ENCODE results near the gene PTAR1. TPM values are rescaled to one million over a fixed set of nuclear protein-coding genes. Genes with fewer than 3 reads are reported as not detected.

Gene PTAR1
- total RNA-seq, 1 experiment from 2014 or later, result 22.9 TPM

GRCh38 chr9:69689991-69690538 is 69.7 kb downstream of the PTAR1 start:
- intact Hi-C loops (cut with micrococcal nuclease), result no loop called here
- Histone ChIP-seq H4K20me1 (ENCODE audit: low read length) (no peaks in the 10 kb centered on the region), H3K27ac (ENCODE audit: low read length) (no peak overlapping the region), H3K4me3 (ENCODE audit: low read length) (no peak overlapping the region), H3K27me3 (ENCODE audit: low read length) (no peaks in the 10 kb centered on the region), H3K9me2 (replicated peaks; ENCODE audit: low read length) (no peaks in the 10 kb centered on the region), H3K36me3 (ENCODE audit: low read depth, low read length) (no peaks in the 10 kb centered on the region), H2AFZ (ENCODE audit: low read length) (no peak overlapping the region), H3K9me3 (ENCODE audit: low read length) (no peaks in the 10 kb centered on the region), H3K79me2 (ENCODE audit: low read length) (no peaks in the 10 kb centered on the region), H3K4me2 (ENCODE audit: low read length) (no peak overlapping the region), H3K9ac (ENCODE audit: low read length) (no peak overlapping the region), H3F3A (ENCODE audit: low read length, unreplicated experiment) (no peaks in the 10 kb centered on the region), H3K4me1 (ENCODE audit: insufficient read depth, low read length) (no peaks in the 10 kb centered on the region)
- BruUV-seq (replicated peaks), result no TSS peak
- POLR2A ChIA-PET (ENCODE audit: unreplicated experiment), result no interaction called here
- DNase-seq, result no peak
- TF ChIP-seq CTCF (conservative IDR thresholded peaks at IDR 0.05; ENCODE audit: low read depth, low read length) (no peak), EZH2 (IDR thresholded peaks at IDR 0.05; ENCODE audit: low read length, unreplicated experiment) (no peak), EZH2phosphoT487 (IDR thresholded peaks at IDR 0.05; ENCODE audit: borderline replicate concordance, low read length) (no peak)
- ATAC-seq, result no peak
- CTCF ChIA-PET, result no interaction called here

- Histone ChIP-seq H3K4me1 (ENCODE audit: insufficient read depth, low read length) (no peaks in the 10 kb centered on the region), H3F3A (ENCODE audit: low read length, unreplicated experiment) (no peaks in the 10 kb centered on the region), H3K4me2 (ENCODE audit: low read length) (no peak overlapping the region), H3K79me2 (ENCODE audit: low read length) (no peaks in the 10 kb centered on the region), H3K9me2 (replicated peaks; ENCODE audit: low read length) (no peaks in the 10 kb centered on the region), H3K27me3 (ENCODE audit: low read length) (no peaks in the 10 kb centered on the region), H3K4me3 (ENCODE audit: low read length) (no peak overlapping the region), H2AFZ (ENCODE audit: low read length) (no peak overlapping the region), H3K9me3 (ENCODE audit: low read length) (no peaks in the 10 kb centered on the region), H3K9ac (ENCODE audit: low read length) (no peak overlapping the region), H3K27ac (ENCODE audit: low read length) (no peak overlapping the region), H4K20me1 (ENCODE audit: low read length) (no peaks in the 10 kb centered on the region), H3K36me3 (ENCODE audit: low read depth, low read length) (no peaks in the 10 kb centered on the region)
- BruUV-seq (replicated peaks), result no TSS peak
- CTCF ChIA-PET, result no interaction called here
- POLR2A ChIA-PET (ENCODE audit: unreplicated experiment), result no interaction called here
- intact Hi-C loops (cut with micrococcal nuclease), result no loop called here
- DNase-seq (no peak), ATAC-seq (no peak)
- TF ChIP-seq EZH2phosphoT487 (IDR thresholded peaks at IDR 0.05; ENCODE audit: borderline replicate concordance, low read length) (no peak), CTCF (conservative IDR thresholded peaks at IDR 0.05; ENCODE audit: low read depth, low read length) (no peak), EZH2 (IDR thresholded peaks at IDR 0.05; ENCODE audit: low read length, unreplicated experiment) (no peak)
These were observed 75.9 kb downstream of the PTAR1 start for GRCh38 chr9:69683927-69684326.

- Histone ChIP-seq H3K9me2 (replicated peaks; ENCODE audit: low read length) (no peaks in the 10 kb centered on the region), H3K4me1 (ENCODE audit: insufficient read depth, low read length) (peaks cover 17% of the 10 kb centered on the region), H3K36me3 (ENCODE audit: low read depth, low read length) (no peaks in the 10 kb centered on the region), H3K9me3 (ENCODE audit: low read length) (no peaks in the 10 kb centered on the region), H3K4me3 (ENCODE audit: low read length) (no peak overlapping the region), H3K4me2 (ENCODE audit: low read length) (no peak overlapping the region), H4K20me1 (ENCODE audit: low read length) (no peaks in the 10 kb centered on the region), H3K27me3 (ENCODE audit: low read length) (no peaks in the 10 kb centered on the region), H2AFZ (ENCODE audit: low read length) (no peak overlapping the region), H3F3A (ENCODE audit: low read length, unreplicated experiment) (no peaks in the 10 kb centered on the region), H3K9ac (ENCODE audit: low read length) (no peak overlapping the region), H3K79me2 (ENCODE audit: low read length) (no peaks in the 10 kb centered on the region), H3K27ac (ENCODE audit: low read length) (no peak overlapping the region)
- DNase-seq (no peak), ATAC-seq (no peak)
- CTCF ChIA-PET, result no interaction called here
- TF ChIP-seq CTCF (conservative IDR thresholded peaks at IDR 0.05; ENCODE audit: low read depth, low read length), result no peak
- TF ChIP-seq EZH2phosphoT487 (IDR thresholded peaks at IDR 0.05; ENCODE audit: borderline replicate concordance, low read length), result no peak
- no peak for TF ChIP-seq EZH2 (IDR thresholded peaks at IDR 0.05; ENCODE audit: low read length, unreplicated experiment)
- POLR2A ChIA-PET (ENCODE audit: unreplicated experiment), result no interaction called here
- intact Hi-C loops (cut with micrococcal nuclease), result loop anchor here (10.0 kb wide), 3 partner anchors 76 to 256 kb away; no protein-coding TSS in a partner anchor
- BruUV-seq (replicated peaks), result no TSS peak
These were observed 80.8 kb downstream of the PTAR1 start for GRCh38 chr9:69678843-69679538.

Measured in PC-3 (cell line).